Fibroblast of pulmonary artery (primary cell): Measurements from ENCODE around the gene FAT2.
"Not testable (repeated sequence)": the region's sequence is repeated elsewhere in the genome, so short reads cannot be mapped to it uniquely, and the experiment has no call there.

Experiments
- DNase-seq: peaks from one replicate; pipeline ENCODE4 v3.0.0-alpha.2; 2010; ENCODE audit warnings: low read depth
- H3K4me3 ChIP-seq: replicated peaks from 2 replicates; pipeline ENCODE4 v1.5.1; 2011; ENCODE audit warnings: low read depth, mild to moderate bottlenecking, control low read depth, low read length, moderate library complexity
- TF ChIP-seq, protein P1 (sequence below): IDR thresholded peaks from 2 replicates; pipeline ENCODE4 v1.5.1; 2011; ENCODE audit warnings: mild to moderate bottlenecking, control low read depth, low read length, inconsistent platforms; ENCODE audit errors: missing control alignments

Gene FAT2

DNA sequence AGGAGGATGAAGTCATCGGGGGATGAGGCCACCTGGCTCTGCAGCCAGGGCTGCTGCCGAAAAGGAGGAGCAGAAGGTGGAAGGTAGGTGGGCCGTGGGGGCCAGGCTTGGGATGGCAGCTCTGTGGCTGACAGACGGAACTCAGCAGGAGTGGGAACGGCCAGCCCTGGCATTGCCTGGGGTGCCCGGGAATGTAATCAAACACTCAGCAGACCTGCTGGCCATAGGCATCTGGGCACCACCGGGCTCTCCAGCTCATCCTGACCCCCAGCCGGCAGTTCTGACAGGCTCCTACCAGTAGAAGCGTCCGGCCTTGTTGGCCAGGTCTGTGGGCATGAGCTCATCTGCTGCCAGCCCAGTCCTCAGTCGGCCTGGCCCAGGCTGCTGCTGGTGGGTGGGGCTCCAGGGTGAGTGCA is 4.3 kb upstream of the FAT2 start:
- TF ChIP-seq, protein P1, sequence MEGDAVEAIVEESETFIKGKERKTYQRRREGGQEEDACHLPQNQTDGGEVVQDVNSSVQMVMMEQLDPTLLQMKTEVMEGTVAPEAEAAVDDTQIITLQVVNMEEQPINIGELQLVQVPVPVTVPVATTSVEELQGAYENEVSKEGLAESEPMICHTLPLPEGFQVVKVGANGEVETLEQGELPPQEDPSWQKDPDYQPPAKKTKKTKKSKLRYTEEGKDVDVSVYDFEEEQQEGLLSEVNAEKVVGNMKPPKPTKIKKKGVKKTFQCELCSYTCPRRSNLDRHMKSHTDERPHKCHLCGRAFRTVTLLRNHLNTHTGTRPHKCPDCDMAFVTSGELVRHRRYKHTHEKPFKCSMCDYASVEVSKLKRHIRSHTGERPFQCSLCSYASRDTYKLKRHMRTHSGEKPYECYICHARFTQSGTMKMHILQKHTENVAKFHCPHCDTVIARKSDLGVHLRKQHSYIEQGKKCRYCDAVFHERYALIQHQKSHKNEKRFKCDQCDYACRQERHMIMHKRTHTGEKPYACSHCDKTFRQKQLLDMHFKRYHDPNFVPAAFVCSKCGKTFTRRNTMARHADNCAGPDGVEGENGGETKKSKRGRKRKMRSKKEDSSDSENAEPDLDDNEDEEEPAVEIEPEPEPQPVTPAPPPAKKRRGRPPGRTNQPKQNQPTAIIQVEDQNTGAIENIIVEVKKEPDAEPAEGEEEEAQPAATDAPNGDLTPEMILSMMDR = no peak
- no peak for DNase-seq
- H3K4me3 ChIP-seq = no peak overlapping the region

DNA sequence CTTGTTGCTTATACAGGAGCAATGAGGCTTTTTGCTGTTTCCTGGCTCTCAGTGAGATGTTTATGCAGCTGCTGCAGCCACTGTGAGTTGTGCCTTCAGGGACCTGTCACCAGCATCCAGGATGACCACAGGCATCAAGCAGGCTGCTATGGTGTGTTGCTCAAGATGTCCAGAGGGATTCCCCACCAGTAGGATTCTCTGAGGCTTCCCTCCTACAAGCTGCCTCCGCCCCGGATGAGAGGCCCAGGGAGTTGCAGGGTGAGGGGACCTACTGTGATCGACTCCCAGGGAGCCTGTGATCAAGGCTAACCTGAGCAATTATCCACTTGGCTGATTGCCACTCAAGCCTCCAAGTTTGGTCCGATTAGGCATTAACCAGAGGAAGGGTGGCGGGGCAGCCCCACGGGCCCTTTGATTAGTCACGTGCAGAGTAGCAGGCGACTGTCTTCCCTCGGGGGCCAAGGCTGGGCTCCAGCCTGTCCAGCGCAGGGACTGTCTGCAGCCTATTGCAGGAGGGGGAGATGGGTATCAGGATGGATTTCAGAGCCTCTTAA is 1.8 kb upstream of the FAT2 start:
- no peak for DNase-seq
- TF ChIP-seq, protein P1 = no peak
- no peak overlapping the region for H3K4me3 ChIP-seq

- TF ChIP-seq, protein P1 = no peak
- H3K4me3 ChIP-seq = no peak overlapping the region
- DNase-seq = no peak
Measured at GRCh38 chr5:151589878-151590570, 1.1 kb downstream of the FAT2 start.

- TF ChIP-seq, protein P1 = no peak
- no peak for DNase-seq
- H3K4me3 ChIP-seq = no peak overlapping the region
Measured at GRCh38 chr5:151587796-151588555, 3.2 kb downstream of the FAT2 start.

DNA sequence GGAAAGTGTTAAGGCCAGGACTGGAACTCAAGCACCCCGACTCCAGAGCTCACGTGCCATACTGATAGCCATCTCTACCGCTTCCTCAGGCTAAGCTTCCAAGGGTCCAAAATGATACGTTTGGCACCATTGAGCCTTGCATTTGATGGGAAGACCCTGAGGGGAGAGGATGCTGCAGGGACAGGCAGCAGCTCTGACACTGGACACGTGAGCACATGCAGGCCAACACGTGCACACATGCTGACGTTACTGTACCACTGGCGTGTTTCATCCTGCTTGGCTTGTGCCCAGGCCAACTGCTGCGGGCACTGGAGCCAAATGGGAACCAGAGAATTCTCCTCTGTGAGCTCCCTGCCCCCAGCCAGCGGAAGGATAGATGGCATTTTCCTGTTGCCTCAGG is 5.2 kb downstream of the FAT2 start:
- DNase-seq = no peak
- H3K4me3 ChIP-seq = no peak overlapping the region
- TF ChIP-seq, protein P1 = no peak

DNA sequence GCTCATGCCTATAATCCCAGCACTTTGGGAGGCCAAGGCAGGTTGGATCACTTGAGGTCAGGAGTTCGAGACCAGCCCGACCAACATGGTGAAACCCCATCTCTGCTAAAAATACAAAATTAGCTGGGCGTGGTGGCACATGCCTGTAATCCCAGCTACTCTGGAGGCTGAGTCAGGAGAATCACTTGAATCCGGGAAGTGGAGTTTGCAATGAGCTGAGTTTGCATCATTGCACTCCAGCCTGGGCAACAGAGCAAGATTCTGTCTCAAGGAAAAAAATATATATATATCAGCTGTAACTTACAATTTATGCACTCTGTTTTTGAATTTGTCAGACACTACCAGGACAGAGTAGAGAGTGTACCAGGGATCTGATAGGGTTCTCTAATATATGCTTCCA is 5.8 kb downstream of the FAT2 start:
- not testable (repeated sequence) for DNase-seq, H3K4me3 ChIP-seq

GRCh38 chr5:151584057-151584937 is 6.8 kb downstream of the FAT2 start:
- DNase-seq = no peak
- no peak overlapping the region for H3K4me3 ChIP-seq
- TF ChIP-seq, protein P1 = no peak
